H1 (cell line): ENCODE data around the gene CD68.

ENCODE experiments used
- CHD1 ChIP-seq: IDR thresholded peaks from 2 replicates; pipeline ENCODE4 v1.6.1; 2012; ENCODE audit warnings: low read depth, low read length, improper control_type of control experiment
- POLR2A ChIP-seq, 2 experiments: IDR thresholded peaks; 1 replicate in 1 of 2; 2 replicates in 1 of 2; pipeline ENCODE4 v1.6.1; 2011; ENCODE audit warnings: low read depth in 2 of 2, low read length in 2 of 2, mild to moderate bottlenecking in 2 of 2; ENCODE audit errors: control extremely low read depth in 1 of 2
- SUZ12 ChIP-seq: fragments of 200-600 bp; sonication (generic); IDR thresholded peaks from 2 replicates; pipeline ENCODE4 v1.6.1; 2012; ENCODE audit warnings: mild to moderate bottlenecking, inconsistent platforms, low read length, moderate library complexity, mixed read lengths

GRCh38 chr17:7550344-7550743, 29.1 kb upstream of the CD68 start:
- TF ChIP-seq CHD1, result no peak
- no peak for TF ChIP-seq POLR2A (IDR thresholded peaks at IDR 0.05; ENCODE audit: control extremely low read depth in 1 of 2, low read depth in 2 of 2, low read length in 2 of 2)
- TF ChIP-seq SUZ12, result no peak
